ENCODE results near the gene RNF146.

RNF146 gene

GRCh38 chr6:127267646-127268625, 1.3 kb downstream of the RNF146 start:
- no peak for TF ChIP-seq CTCF (IDR thresholded peaks at IDR 0.05; ENCODE audit: control extremely low read depth, extremely low read depth, low read depth, missing control alignments)
- ChIA-PET CTCF (interaction anchor here (1.0 to 3.5 kb wide), 11 partner anchors 8 to 1273 kb away, joined by 3 to 23 read pairs (median 7); partner anchors contain the start of gene ECHDC1), POLR2A (interaction anchor here (0.9 kb wide), 1 partner anchor 1282 kb away, joined by 3 read pairs; the partner anchor contains the start of gene TRMT11)
- DNase-seq (ENCODE audit: extremely low spot score), result no peak

- no peak for DNase-seq (ENCODE audit: extremely low spot score)
- ChIA-PET POLR2A (no interaction called here), CTCF (interaction anchor here (1.0 to 1.2 kb wide), 2 partner anchors 29 to 31 kb away, joined by 3 to 4 read pairs; no protein-coding TSS in a partner anchor)
- no peak for TF ChIP-seq CTCF (IDR thresholded peaks at IDR 0.05; ENCODE audit: control extremely low read depth, extremely low read depth, low read depth, missing control alignments)
Measured at GRCh38 chr6:127272576-127272975, 5.9 kb downstream of the RNF146 start.

- POLR2A ChIA-PET, result no interaction called here
- no peak for DNase-seq (ENCODE audit: extremely low spot score)
- no peak for TF ChIP-seq CTCF (IDR thresholded peaks at IDR 0.05; ENCODE audit: control extremely low read depth, extremely low read depth, low read depth, missing control alignments)
- CTCF ChIA-PET, result interaction anchor here (1.0 to 1.2 kb wide), 2 partner anchors 28 to 30 kb away, joined by 3 to 4 read pairs; no protein-coding TSS in a partner anchor
Measured at GRCh38 chr6:127273499-127273898, 6.8 kb downstream of the RNF146 start.

GRCh38 chr6:127276331-127276730, 9.7 kb downstream of the RNF146 start:
- POLR2A ChIA-PET, result no interaction called here
- CTCF ChIA-PET, result interaction anchor here (2.1 to 2.6 kb wide), 2 partner anchors 10 to 27 kb away, joined by 9 to 22 read pairs; partner anchors contain the start of gene RNF146
- no peak for DNase-seq (ENCODE audit: extremely low spot score)
- TF ChIP-seq CTCF (IDR thresholded peaks at IDR 0.05; ENCODE audit: control extremely low read depth, extremely low read depth, low read depth, missing control alignments), result no peak

GRCh38 chr6:127277878-127278843, 11.5 kb downstream of the RNF146 start:
- TF ChIP-seq CTCF (IDR thresholded peaks at IDR 0.05; ENCODE audit: control extremely low read depth, extremely low read depth, low read depth, missing control alignments), result no peak
- no peak for DNase-seq (ENCODE audit: extremely low spot score)
- ChIA-PET POLR2A (no interaction called here), CTCF (interaction anchor here (0.9 to 3.1 kb wide), 5 partner anchors 12 to 24 kb away, joined by 3 to 10 read pairs (median 4); partner anchors contain the start of gene RNF146)

GRCh38 chr6:127279815-127280214, 13.2 kb downstream of the RNF146 start:
- CTCF ChIA-PET, result interaction anchor here (1.5 to 3.1 kb wide), 3 partner anchors 12 to 22 kb away, joined by 4 to 10 read pairs (median 7); partner anchors contain the start of gene RNF146
- POLR2A ChIA-PET, result no interaction called here
- no peak for DNase-seq (ENCODE audit: extremely low spot score)
- no peak for TF ChIP-seq CTCF (IDR thresholded peaks at IDR 0.05; ENCODE audit: control extremely low read depth, extremely low read depth, low read depth, missing control alignments)

All from GM10248 (cell line).